ENCODE data around the gene HSPB3.
"Not testable (repeated sequence)": the region's sequence is repeated elsewhere in the genome, so short reads cannot be mapped to it uniquely, and the experiment has no call there.

Gene HSPB3

GRCh38 chr5:54455413-54456157, at the start of gene HSPB3:
TSS of gene HSPB3 (plus strand) at chr5:54455699. CDS start at chr5:54455790, 91 bp downstream.
- DNase-seq (ENCODE audit: low spot score) = no peak
- TF ChIP-seq CTCF (IDR thresholded peaks at IDR 0.05; ENCODE audit: extremely low read depth, missing control alignments) = no peak

GRCh38 chr5:54411176-54411575, 44.3 kb upstream of the HSPB3 start:
- TF ChIP-seq CTCF (IDR thresholded peaks at IDR 0.05; ENCODE audit: extremely low read depth, missing control alignments) = no peak
- no peak for DNase-seq (ENCODE audit: low spot score)

- no peak for DNase-seq (ENCODE audit: low spot score)
Observed at GRCh38 chr5:54412913-54413312, 42.6 kb upstream of the HSPB3 start.

GRCh38 chr5:54415147-54415546, 40.4 kb upstream of the HSPB3 start:
- no peak for DNase-seq (ENCODE audit: low spot score)
- TF ChIP-seq CTCF (IDR thresholded peaks at IDR 0.05; ENCODE audit: extremely low read depth, missing control alignments) = no peak

More at GRCh38 chr5:54412913-54413312, 42.6 kb upstream of the HSPB3 start:
- no peak for TF ChIP-seq CTCF (IDR thresholded peaks at IDR 0.05; ENCODE audit: extremely low read depth, missing control alignments)

GRCh38 chr5:54415896-54416601, 39.5 kb upstream of the HSPB3 start:
- no peak for TF ChIP-seq CTCF (IDR thresholded peaks at IDR 0.05; ENCODE audit: extremely low read depth, missing control alignments)
- no peak for DNase-seq (ENCODE audit: low spot score)

- TF ChIP-seq CTCF (IDR thresholded peaks at IDR 0.05; ENCODE audit: extremely low read depth, missing control alignments) = peak; percentile 38
- peak; percentile 62 for DNase-seq (ENCODE audit: low spot score)
Observed at GRCh38 chr5:54419573-54420423, 35.7 kb upstream of the HSPB3 start.

GRCh38 chr5:54420511-54420910, 35.0 kb upstream of the HSPB3 start:
- DNase-seq (ENCODE audit: low spot score) = not testable (repeated sequence)

All from GM20000 (cell line).